HG03469 (cell line): ENCODE results near the gene SNCG.
"Not testable (repeated sequence)": the region's sequence is repeated elsewhere in the genome, so short reads cannot be mapped to it uniquely, and the experiment has no call there.

Experiments used
- ATAC-seq: cut with Tn5 transposase; IDR thresholded peaks from one replicate; pipeline ENCODE4 v1.9.1; 2021; ENCODE audit warnings: mild to moderate bottlenecking, moderate library complexity, moderate number of reproducible peaks; ENCODE audit not compliant: unreplicated experiment

The SNCG gene

DNA sequence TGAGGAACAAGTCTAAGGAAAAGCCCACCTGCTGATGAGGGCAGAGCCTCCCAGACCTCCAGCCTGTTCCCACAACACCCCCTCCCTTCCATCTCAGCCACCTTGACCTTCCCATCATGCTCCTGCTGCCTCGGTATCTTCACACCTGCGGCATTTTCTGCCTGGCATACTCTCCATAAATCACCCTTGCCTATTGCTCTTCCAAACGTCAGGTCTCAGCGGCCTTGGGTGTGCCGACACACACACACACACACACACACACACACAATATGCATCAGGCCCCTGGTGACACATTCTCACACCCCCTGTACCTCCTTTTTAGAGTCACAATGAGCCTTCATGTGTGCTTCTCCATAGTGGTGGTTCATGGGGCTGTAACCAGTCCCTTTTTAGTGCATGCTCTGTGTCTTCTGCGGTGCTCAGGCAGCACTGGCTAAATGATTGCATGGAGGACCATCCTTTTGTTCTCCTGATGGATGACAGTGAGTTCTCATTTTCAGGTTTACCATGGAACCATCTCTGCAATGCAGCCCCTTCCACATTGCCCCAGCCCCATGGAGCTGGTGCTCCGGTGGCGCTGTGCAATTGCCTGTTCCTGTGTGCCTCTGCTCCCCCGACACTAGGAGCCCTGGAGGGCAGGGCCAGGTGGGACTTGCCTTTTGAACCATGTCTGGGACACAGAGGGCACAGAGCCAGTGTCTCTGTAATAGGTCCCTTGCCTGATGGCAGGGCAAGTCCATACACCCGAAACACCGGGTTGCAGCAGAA is 14.4 kb downstream of the SNCG start:
- ATAC-seq: no peak

GRCh38 chr10:86974484-86974883 is 16.1 kb downstream of the SNCG start:
- ATAC-seq: no peak

DNA sequence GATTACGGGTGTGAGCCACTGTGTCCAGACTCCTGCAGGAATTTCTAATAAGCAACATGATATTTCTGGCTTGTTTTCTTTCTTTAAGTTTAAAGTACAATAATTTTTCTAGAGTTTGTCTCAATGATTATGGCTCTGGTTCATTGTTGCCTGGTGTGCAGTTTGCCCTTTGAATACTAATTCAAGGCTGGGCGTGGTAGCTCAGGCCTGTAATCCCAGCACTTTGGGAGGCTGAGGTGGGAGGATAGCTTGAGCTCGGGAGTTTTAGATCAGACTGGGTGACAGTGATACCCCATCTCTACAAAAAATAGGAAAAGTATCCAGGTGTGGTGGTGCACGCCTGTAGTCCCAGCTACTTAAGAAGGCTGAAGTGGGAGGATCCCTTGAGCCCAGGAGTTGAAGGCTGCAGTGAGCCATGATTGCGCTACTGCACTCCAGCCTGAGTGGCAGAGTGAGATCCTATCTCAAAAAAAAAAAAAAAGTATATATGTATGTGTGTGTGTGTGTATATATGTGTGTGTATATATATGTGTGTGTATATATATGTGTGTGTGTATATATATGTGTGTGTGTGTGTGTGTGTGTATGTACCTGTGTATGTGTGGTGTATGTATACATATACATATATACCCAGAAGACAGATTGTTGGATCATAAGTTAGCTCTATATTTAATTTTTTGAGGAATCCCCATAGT is 18.1 kb downstream of the SNCG start:
- no peak for ATAC-seq

- not testable (repeated sequence) for ATAC-seq
These were observed 20.1 kb downstream of the SNCG start for GRCh38 chr10:86978457-86978856.

- ATAC-seq: no peak
These were observed 21.0 kb downstream of the SNCG start for GRCh38 chr10:86979296-86979818.

GRCh38 chr10:86979977-86980448 is 21.6 kb downstream of the SNCG start:
- ATAC-seq: no peak

DNA sequence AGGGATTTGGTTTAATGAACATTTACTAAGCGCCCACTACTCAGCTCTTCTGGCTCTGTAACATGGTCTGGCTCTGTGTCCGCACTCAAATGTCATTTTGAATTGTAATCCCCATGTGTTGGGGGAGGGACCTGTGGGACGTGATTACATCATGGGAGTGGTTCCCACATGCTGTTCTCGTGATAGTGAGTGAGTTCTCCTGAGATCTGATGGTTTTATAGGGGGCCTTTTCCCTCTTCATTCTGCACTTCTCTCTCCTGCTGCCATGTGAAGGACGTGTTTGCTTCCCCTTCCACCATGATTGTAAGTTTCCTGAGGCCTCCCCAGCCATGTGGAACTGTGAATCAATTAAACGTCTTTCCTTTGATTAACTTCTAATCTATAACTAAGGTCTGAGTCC is 22.6 kb downstream of the SNCG start:
- ATAC-seq: not testable (repeated sequence)

GRCh38 chr10:86981716-86982115 is 23.3 kb downstream of the SNCG start:
- ATAC-seq: no peak

DNA sequence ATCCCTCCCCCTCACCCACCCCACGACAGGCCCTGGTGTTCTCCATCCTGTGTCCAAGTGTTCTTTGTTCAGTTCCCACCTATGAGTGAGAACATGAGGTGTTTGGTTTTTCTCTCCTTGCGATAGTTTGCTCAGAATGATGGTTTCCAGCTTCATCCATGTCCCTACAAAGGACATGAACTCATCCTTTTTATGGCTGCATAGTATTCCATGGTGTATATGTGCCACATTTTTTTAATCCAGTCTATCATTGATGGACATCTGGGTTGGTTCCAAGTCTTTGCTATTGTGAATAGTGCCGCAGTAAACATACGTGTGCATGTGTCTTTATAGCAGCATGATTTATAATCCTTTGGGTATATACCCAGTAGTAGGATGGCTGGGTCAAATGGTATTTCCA is 26.1 kb downstream of the SNCG start:
- not testable (repeated sequence) for ATAC-seq

DNA sequence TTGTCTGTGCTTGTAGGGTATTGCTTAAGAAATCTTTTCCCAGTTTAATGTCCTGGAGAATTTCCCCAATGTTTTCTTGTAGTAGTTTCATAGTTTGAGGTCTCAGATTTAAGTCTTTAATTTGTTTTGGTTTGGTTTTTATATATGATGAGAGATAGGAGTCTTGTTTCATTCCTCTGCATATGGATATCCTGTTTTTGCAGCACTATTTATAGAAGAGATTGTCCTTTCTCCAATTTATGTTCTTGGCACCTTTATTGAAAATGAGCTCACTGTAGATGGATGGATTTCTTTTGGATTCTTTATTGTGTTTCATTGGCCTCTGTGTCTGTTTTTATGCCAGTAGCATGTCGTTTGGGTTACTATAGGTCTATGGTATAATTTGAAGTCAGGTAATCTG is 30.1 kb downstream of the SNCG start:
- ATAC-seq: no peak

GRCh38 chr10:86991362-86991761 is 33.0 kb downstream of the SNCG start:
- ATAC-seq: not testable (repeated sequence)

GRCh38 chr10:86992456-86992855 is 34.1 kb downstream of the SNCG start:
- ATAC-seq: no peak

DNA sequence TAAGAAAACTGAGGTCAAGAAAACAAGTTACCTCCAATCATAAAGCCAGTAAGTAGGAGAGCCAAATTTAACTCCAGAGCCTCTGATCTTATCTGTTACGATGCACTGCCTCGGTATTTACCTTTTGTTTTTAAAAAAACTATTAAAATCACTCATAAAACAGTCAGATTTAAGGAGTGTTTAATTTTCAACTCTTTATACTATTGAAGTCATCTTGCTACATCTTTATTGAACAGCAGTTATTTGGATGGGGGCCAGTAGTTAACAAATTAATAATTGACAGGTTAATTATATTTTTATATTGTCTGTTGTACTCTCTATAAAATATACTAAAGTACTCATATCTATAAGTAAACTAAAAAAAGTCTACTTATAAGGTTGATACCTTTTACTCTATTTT is 34.5 kb downstream of the SNCG start:
- no peak for ATAC-seq

- not testable (repeated sequence) for ATAC-seq
These were observed 41.5 kb downstream of the SNCG start for GRCh38 chr10:86999802-87000403.

DNA sequence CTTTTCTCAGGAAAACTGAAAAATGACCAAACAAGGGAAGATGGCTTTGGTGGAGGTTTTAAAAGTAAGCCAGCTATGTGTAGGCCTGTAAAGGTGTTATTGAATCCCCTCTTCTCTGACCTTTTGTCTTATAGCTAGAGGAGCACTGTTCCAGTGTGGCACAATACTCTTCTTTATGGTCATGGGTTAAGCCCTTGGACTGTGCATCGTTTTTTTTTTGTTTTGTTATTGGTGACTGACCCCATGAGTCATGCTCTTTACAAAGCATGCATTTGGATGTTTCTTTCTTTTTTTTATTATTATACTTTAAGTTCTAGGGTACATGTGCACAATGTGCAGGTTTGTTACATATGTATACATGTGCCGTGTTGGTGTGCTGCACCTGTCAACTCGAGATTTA is 42.1 kb downstream of the SNCG start:
- no peak for ATAC-seq

- ATAC-seq: not testable (repeated sequence)
These were observed 48.7 kb downstream of the SNCG start for GRCh38 chr10:87007124-87007523.

- ATAC-seq: not testable (repeated sequence)
These were observed 49.3 kb downstream of the SNCG start for GRCh38 chr10:87007674-87008073.

DNA sequence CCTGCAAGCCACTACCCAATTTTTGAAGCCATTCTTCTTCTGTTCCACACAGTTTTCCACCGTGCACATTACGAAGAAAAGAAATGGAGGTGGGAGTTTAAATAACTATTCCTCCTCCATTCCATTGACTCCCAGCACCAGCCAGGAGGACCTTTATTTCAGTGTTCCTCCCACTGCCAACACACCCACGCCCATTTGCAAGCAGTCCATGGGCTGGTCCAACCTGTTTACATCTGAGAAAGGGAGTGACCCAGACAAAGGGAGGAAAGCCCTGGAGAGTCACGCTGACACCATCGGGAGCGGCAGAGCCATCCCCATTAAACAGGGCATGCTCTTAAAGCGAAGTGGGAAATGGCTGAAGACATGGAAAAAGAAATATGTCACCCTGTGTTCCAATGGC is 49.9 kb downstream of the SNCG start:
- not testable (repeated sequence) for ATAC-seq

DNA sequence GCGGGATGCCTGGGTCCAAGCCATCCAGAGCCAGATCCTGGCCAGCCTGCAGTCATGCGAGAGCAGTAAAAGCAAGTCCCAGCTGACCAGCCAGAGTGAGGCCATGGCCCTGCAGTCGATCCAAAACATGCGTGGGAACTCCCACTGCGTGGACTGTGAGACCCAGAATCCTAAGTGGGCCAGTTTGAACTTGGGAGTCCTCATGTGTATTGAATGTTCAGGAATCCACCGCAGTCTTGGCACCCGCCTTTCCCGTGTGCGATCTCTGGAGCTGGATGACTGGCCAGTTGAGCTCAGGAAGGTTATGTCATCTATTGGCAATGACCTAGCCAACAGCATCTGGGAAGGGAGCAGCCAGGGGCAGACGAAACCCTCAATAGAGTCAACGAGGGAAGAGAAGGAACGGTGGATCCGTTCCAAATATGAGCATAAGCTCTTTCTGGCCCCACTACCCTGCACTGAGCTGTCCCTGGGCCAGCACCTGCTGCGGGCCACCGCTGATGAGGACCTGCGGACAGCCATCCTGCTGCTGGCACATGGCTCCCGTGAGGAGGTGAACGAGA is 50.8 kb downstream of the SNCG start:
- not testable (repeated sequence) for ATAC-seq
